Lower lobe of right lung (tissue), 2 donors: ENCODE results near the gene TFE3. TPM values are rescaled to one million over a fixed set of nuclear protein-coding genes. Genes with fewer than 3 reads are reported as not detected.

Source experiments
- ATAC-seq, 2 donors: fragments of 200-7000 bp; cut with Tn5 transposase; one replicate each; pipeline ENCODE4 v1.9.1; 2020 to 2022; ENCODE audit warnings: mild to moderate bottlenecking in 2 of 2, moderate library complexity in 2 of 2
- DNase-seq: peaks from one replicate; pipeline ENCODE4 v3.0.0-alpha.2; 2020
- H3K27ac ChIP-seq: fragments of 200-600 bp; one replicate; pipeline ENCODE4 v1.8.0; 2022
- H3K27me3 ChIP-seq: fragments of 200-600 bp; one replicate; pipeline ENCODE4 v1.8.0; 2022; ENCODE audit warnings: low read depth
- H3K36me3 ChIP-seq: fragments of 200-600 bp; one replicate; pipeline ENCODE4 v1.8.0; 2022; ENCODE audit warnings: mild to moderate bottlenecking
- H3K4me1 ChIP-seq: fragments of 200-600 bp; one replicate; pipeline ENCODE4 v1.8.0; 2022
- H3K4me3 ChIP-seq: fragments of 200-600 bp; one replicate; pipeline ENCODE4 v1.8.0; 2022; ENCODE audit warnings: mild to moderate bottlenecking
- H3K9me3 ChIP-seq: fragments of 200-600 bp; one replicate; pipeline ENCODE4 v1.8.0; 2022
- intact Hi-C: fragments of 100-400 bp; cut with DNase I; formaldehyde crosslinking; loops from one replicate; pipeline ENCODE4 v1.11.0; 2022
- total RNA-seq: library from RNA; stranded (reverse); fragmentation: NEBNext Ultra II Directional; extraction: Animal tissue kit (Norgen Biotek cat#: 25700); gene quantifications from one replicate; pipeline ENCODE4 v1.2.1, GENCODE V29; 2021
- TF ChIP-seq, protein P1 (sequence below): fragments of 200-600 bp; IDR thresholded peaks from one replicate; pipeline ENCODE4 v1.8.0; 2022; ENCODE audit warnings: antibody characterized with exemption, mild to moderate bottlenecking
- donor health status: DM: no; HTN: yes; CAD: no; lungs with severe emphysema.

TFE3 gene
- total RNA-seq, 1 donor from 2014 or later: 51.4 TPM

- TF ChIP-seq, protein P1, sequence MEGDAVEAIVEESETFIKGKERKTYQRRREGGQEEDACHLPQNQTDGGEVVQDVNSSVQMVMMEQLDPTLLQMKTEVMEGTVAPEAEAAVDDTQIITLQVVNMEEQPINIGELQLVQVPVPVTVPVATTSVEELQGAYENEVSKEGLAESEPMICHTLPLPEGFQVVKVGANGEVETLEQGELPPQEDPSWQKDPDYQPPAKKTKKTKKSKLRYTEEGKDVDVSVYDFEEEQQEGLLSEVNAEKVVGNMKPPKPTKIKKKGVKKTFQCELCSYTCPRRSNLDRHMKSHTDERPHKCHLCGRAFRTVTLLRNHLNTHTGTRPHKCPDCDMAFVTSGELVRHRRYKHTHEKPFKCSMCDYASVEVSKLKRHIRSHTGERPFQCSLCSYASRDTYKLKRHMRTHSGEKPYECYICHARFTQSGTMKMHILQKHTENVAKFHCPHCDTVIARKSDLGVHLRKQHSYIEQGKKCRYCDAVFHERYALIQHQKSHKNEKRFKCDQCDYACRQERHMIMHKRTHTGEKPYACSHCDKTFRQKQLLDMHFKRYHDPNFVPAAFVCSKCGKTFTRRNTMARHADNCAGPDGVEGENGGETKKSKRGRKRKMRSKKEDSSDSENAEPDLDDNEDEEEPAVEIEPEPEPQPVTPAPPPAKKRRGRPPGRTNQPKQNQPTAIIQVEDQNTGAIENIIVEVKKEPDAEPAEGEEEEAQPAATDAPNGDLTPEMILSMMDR: no peak
- Histone ChIP-seq H3K36me3 (peaks cover 12% of the 10 kb centered on the region), H3K9me3 (no peaks in the 10 kb centered on the region), H3K4me1 (peaks cover 13% of the 10 kb centered on the region), H3K27me3 (no peaks in the 10 kb centered on the region), H3K4me3 (no peak overlapping the region), H3K27ac (no peak overlapping the region)
- DNase-seq: no peak
- ATAC-seq: no peak
- intact Hi-C loops: no loop called here
Observed at GRCh38 chrX:49075347-49075746, 32.2 kb upstream of the TFE3 start.

DNA sequence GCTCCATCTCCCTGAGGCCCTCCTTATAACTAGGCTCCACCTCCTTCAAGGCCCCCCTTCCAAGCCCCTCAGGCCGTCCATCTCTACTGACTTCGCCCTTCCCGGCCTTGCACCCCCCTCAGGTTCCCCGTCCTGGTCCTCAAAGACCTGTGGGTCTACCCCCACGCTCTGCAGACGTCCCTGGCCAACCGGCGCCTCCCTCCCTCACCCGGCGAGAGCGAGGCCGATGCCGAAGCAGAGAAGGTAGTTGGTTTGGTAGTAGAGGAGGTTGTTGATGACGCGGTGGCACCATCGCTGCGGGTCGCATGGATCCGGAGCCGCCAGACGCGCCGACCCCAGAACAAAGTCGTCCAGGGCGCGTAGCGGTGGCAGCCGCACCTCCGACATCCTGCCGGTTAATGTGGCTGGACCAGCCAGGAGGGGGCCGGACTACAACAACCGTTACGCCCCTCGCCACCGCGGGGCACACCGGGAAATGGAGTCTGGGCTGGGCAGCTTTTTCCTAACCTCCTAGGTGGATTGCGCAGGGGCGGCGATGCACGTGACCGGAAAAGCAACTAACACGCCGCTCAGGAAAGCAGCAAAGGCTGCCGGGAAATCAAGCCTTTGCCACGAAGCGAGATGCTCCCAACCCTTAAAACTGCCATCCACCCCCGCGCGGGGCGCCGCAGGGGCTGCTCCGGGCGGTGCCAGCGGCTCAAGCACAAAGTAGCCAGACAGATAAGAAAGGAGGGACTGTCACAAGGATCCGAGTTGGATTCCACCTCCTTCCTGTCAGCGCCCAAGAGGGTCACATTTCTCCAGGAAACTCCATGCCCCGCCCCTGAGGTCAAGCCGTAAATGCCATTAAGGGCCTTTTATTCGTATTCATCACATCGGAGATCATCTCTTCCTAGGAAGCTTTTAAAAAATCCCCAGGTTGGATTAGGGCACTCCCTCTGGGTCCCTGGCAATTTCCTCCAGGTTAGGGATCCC is 30.7 kb upstream of the TFE3 start, which contains the start of gene PRAF2:
PRAF2 (minus strand) TSS at position 402 of the 975 bp plus-strand sequence; CDS start at position 387, 15 bp downstream.
- peak within 1 kb of the TSS; percentile 67 for H3K4me3 ChIP-seq
- peaks cover 12% of the 10 kb centered on the region for H3K36me3 ChIP-seq
- peaks cover 13% of the 10 kb centered on the region for H3K4me1 ChIP-seq
- H3K27ac ChIP-seq: peak within 1 kb of the TSS; percentile 74
- ATAC-seq (peak; percentile 91 to 94), DNase-seq (peak; percentile 96)
- TF ChIP-seq, protein P1: no peak
- no peaks in the 10 kb centered on the region for H3K27me3 ChIP-seq
- intact Hi-C loops: no loop called here
- no peaks in the 10 kb centered on the region for H3K9me3 ChIP-seq

DNA sequence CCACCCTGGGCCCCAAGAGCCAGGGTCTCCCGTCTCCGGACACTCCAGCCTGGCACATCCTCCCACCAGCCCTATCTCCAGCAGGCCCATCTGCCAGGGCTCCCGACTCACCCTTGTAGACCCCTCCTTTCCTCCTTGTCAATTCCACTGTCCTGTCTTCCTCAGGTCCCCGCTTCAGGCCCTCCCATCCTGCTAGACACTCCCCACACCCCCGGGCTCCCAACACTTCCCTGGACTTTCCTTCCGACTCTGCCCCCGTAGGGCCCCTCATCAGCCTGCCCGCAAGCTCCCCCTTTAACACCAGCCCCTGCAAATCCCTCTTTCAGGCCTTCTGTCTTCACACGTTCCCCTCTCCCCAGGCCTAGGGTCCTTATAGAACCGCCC is 29.5 kb upstream of the TFE3 start:
- no peaks in the 10 kb centered on the region for H3K27me3 ChIP-seq
- H3K4me3 ChIP-seq: peak overlapping the region; percentile 67
- H3K4me1 ChIP-seq: peaks cover 13% of the 10 kb centered on the region
- H3K27ac ChIP-seq: peak overlapping the region; percentile 56
- no peak for ATAC-seq
- DNase-seq: no peak
- H3K36me3 ChIP-seq: peaks cover 12% of the 10 kb centered on the region
- intact Hi-C loops: no loop called here
- TF ChIP-seq, protein P1: no peak
- H3K9me3 ChIP-seq: no peaks in the 10 kb centered on the region

- Histone ChIP-seq H3K36me3 (peaks cover 8% of the 10 kb centered on the region), H3K27me3 (no peaks in the 10 kb centered on the region), H3K4me3 (peak overlapping the region; percentile 67), H3K9me3 (no peaks in the 10 kb centered on the region), H3K4me1 (peaks cover 13% of the 10 kb centered on the region), H3K27ac (peak overlapping the region; percentile 56)
- ATAC-seq: peak; percentile 86 to 90
- TF ChIP-seq, protein P1: no peak
- peak; percentile 85 for DNase-seq
- intact Hi-C loops: no loop called here
Observed at GRCh38 chrX:49071877-49072711, 28.9 kb upstream of the TFE3 start.

- H3K9me3 ChIP-seq: no peaks in the 10 kb centered on the region
- TF ChIP-seq, protein P1: no peak
- H3K27me3 ChIP-seq: no peaks in the 10 kb centered on the region
- H3K36me3 ChIP-seq: no peaks in the 10 kb centered on the region
- intact Hi-C loops: no loop called here
- no peak for DNase-seq
- no peak overlapping the region for H3K4me3 ChIP-seq
- ATAC-seq: no peak
- no peak overlapping the region for H3K27ac ChIP-seq
- H3K4me1 ChIP-seq: peaks cover 13% of the 10 kb centered on the region
Observed at GRCh38 chrX:49070988-49071387, 27.8 kb upstream of the TFE3 start.
